ENCODE data around the gene ADK. TPM values are rescaled to one million over a fixed set of nuclear protein-coding genes. Genes with fewer than 3 reads are reported as not detected.

ADK gene
- total RNA-seq, 6 experiments from 2014 or later = 54.2 to 92.5 (median 63.5) TPM

DNA sequence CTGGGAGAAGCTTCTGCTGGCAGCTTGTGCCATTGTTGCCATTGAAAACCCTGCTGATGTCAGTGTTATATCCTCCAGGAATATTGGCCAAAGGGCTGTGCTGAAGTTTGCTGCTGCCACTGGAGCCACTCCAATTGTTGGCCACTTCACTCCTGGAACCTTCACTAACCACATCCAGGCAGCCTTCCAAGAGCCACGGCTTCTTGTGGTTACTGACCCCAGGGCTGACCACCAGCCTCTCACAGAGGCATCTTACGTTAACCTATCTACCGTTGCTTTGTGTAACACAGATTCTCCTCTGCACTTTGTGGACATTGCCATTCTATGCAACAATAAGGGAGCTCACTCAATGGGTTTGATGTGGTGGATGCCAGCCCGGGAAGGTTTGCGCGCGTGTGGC is 220.7 kb downstream of the ADK start:
- Histone ChIP-seq H3K9me3 (no peaks in the 10 kb centered on the region), H3K27me3 (no peaks in the 10 kb centered on the region), H3K4me3 (no peak overlapping the region), H3K36me3 (no peaks in the 10 kb centered on the region), H3K27ac (no peak overlapping the region), H3K4me1 (no peaks in the 10 kb centered on the region)
- intact Hi-C loops (cut with DNase I) = no loop called here
- ATAC-seq (no peak), DNase-seq (no peak)
- no peak for TF ChIP-seq POLR2A (IDR thresholded peaks at IDR 0.05)
- TF ChIP-seq, protein P1, sequence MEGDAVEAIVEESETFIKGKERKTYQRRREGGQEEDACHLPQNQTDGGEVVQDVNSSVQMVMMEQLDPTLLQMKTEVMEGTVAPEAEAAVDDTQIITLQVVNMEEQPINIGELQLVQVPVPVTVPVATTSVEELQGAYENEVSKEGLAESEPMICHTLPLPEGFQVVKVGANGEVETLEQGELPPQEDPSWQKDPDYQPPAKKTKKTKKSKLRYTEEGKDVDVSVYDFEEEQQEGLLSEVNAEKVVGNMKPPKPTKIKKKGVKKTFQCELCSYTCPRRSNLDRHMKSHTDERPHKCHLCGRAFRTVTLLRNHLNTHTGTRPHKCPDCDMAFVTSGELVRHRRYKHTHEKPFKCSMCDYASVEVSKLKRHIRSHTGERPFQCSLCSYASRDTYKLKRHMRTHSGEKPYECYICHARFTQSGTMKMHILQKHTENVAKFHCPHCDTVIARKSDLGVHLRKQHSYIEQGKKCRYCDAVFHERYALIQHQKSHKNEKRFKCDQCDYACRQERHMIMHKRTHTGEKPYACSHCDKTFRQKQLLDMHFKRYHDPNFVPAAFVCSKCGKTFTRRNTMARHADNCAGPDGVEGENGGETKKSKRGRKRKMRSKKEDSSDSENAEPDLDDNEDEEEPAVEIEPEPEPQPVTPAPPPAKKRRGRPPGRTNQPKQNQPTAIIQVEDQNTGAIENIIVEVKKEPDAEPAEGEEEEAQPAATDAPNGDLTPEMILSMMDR (IDR thresholded peaks at IDR 0.05) = no peak
- 14% methylated on average over 1 of the region's 7 CpGs for WGBS (ENCODE audit: insufficient coverage, low coverage, low lambda C conversion rate, missing lambda C conversion rate)

DNA sequence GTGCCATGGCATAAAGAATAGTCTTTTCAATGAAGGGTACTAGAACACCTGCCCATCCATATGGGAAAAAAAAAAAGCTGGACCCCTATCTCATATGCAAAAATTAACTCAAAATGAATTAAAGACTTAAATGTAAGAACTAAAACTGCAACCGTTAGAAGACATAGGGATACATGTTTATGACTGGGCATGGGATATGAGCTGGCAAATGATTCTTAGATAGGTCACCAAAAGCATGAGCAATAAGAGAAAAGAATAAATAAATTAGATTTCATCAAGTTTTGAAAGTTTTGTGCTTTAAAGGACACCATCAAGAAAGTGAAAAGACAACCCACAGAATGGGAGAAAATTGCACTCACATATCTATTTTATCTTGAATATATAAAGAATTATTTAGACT is 222.0 kb downstream of the ADK start:
- ATAC-seq = no peak
- WGBS (ENCODE audit: insufficient coverage, low coverage, low lambda C conversion rate, missing lambda C conversion rate) = 82% methylated on average over 1 of the region's 1 CpG

DNA sequence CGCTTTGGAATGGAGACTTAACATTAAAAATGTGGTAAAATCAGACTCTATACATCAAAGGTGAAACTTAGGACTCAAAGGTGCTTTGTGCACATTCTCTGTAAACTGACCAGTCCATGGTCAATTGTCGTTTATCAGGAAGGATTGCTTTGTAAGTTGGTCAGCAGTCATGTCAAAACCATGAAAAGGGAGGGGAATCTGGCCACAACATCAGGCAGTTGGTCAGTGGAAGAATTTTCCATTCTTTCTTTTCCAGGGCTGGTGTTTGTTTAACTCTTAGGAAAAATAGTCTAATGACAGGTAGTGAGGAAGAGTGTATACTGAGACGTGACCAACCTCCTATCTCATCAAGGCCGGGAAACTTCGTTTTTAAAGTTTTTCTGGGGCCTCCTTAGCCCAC is 226.5 kb downstream of the ADK start:
- intact Hi-C loops (cut with DNase I) = no loop called here
- no peak overlapping the region for H3K4me3 ChIP-seq
- H3K36me3 ChIP-seq = no peaks in the 10 kb centered on the region
- ATAC-seq (no peak), DNase-seq (no peak)
- no peaks in the 10 kb centered on the region for H3K4me1 ChIP-seq
- H3K9me3 ChIP-seq = no peaks in the 10 kb centered on the region
- WGBS (ENCODE audit: insufficient coverage, low coverage, low lambda C conversion rate, missing lambda C conversion rate) = 86% methylated on average over 4 of the region's 5 CpGs
- no peaks in the 10 kb centered on the region for H3K27me3 ChIP-seq
- TF ChIP-seq, protein P1 (IDR thresholded peaks at IDR 0.05) = no peak
- TF ChIP-seq POLR2A (IDR thresholded peaks at IDR 0.05) = no peak
- H3K27ac ChIP-seq = no peak overlapping the region

More for the DNA sequence above, 222.0 kb downstream of the ADK start:
- DNase-seq = no peak
- no peak overlapping the region for H3K4me3 ChIP-seq
- TF ChIP-seq, protein P1 (IDR thresholded peaks at IDR 0.05) = no peak
- TF ChIP-seq POLR2A (IDR thresholded peaks at IDR 0.05) = no peak
- no peaks in the 10 kb centered on the region for H3K36me3 ChIP-seq
- H3K27me3 ChIP-seq = no peaks in the 10 kb centered on the region
- no peaks in the 10 kb centered on the region for H3K9me3 ChIP-seq
- H3K4me1 ChIP-seq = no peaks in the 10 kb centered on the region
- no peak overlapping the region for H3K27ac ChIP-seq
- intact Hi-C loops (cut with DNase I) = no loop called here

DNA sequence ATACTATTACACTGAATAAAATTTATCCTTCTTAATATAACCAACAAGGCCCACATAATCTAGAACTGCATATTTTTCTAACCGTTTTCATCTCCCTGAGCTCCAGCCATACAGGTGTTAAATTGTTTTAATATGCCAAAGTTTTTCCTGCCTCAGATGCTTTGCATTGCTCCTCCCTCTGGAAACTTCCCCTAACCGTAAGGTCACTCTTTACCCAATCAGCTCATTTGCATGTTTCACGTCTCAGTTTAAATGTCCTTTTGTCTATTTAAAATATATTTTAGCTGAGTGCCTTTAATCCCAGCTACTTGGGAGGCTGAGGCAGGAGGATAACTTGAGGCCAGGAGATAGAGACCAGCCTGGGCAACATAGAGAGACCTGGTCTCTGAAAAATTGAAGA is 228.5 kb downstream of the ADK start:
- no peak overlapping the region for H3K27ac ChIP-seq
- H3K9me3 ChIP-seq = no peaks in the 10 kb centered on the region
- H3K27me3 ChIP-seq = no peaks in the 10 kb centered on the region
- H3K4me3 ChIP-seq = no peak overlapping the region
- 80% methylated on average over 3 of the region's 3 CpGs for WGBS (ENCODE audit: insufficient coverage, low coverage, low lambda C conversion rate, missing lambda C conversion rate)
- TF ChIP-seq POLR2A (IDR thresholded peaks at IDR 0.05) = no peak
- TF ChIP-seq, protein P1 (IDR thresholded peaks at IDR 0.05) = no peak
- DNase-seq (no peak), ATAC-seq (no peak)
- no peaks in the 10 kb centered on the region for H3K36me3 ChIP-seq
- H3K4me1 ChIP-seq = no peaks in the 10 kb centered on the region
- intact Hi-C loops (cut with DNase I) = no loop called here

DNA sequence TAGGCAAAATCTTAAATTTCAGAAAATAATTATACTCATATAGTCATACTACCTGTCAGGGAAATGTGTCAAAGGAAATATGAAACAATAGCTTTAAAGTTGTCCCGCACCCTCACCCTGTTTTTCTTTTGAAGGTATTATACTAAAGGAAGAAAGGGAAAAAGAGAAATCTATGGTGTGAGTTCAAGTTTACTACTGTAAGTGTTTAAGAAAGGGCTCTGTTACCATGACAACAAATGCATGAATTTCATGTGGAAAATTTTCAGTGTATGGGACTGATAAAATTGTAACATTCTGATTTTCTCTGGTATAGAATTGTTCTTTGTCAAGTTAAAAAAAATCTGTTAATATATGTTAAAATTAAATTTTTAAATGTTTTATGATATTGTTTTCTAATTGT is 229.8 kb downstream of the ADK start:
- Histone ChIP-seq H3K4me3 (no peak overlapping the region), H3K36me3 (no peaks in the 10 kb centered on the region), H3K27me3 (no peaks in the 10 kb centered on the region), H3K4me1 (no peaks in the 10 kb centered on the region), H3K27ac (no peak overlapping the region), H3K9me3 (no peaks in the 10 kb centered on the region)
- DNase-seq (no peak), ATAC-seq (no peak)
- TF ChIP-seq POLR2A (IDR thresholded peaks at IDR 0.05) = no peak
- TF ChIP-seq, protein P1 (IDR thresholded peaks at IDR 0.05) = no peak
- WGBS (ENCODE audit: insufficient coverage, low coverage, low lambda C conversion rate, missing lambda C conversion rate) = 100% methylated on average over 1 of the region's 1 CpG
- intact Hi-C loops (cut with DNase I) = no loop called here

All from right lobe of liver (tissue), 6 donors.